ENCODE data around the gene TMEM187.

Gene TMEM187

GRCh38 chrX:153983321-153983801 is 10.8 kb downstream of the TMEM187 start:
- ATAC-seq (ENCODE audit: insufficient read depth, low read depth) (no peak), DNase-seq (no peak)
- H3K27ac ChIP-seq (ENCODE audit: low read length) = peak overlapping the region; percentile 88
- H3K4me1 ChIP-seq (ENCODE audit: insufficient read depth, low read length) = peaks cover 31% of the 10 kb centered on the region
- no peaks in the 10 kb centered on the region for H3K27me3 ChIP-seq (ENCODE audit: insufficient read depth, low read length, poor library complexity)
- TF ChIP-seq CTCF (IDR thresholded peaks at IDR 0.05; ENCODE audit: borderline replicate concordance, extremely low read depth, low read length, poor library complexity, severe bottlenecking) (no peak), EZH2 (IDR thresholded peaks at IDR 0.05; ENCODE audit: borderline replicate concordance, low read depth, low read length, severe bottlenecking) (no peak)
- H3K36me3 ChIP-seq (ENCODE audit: insufficient read depth, low read length) = peaks cover 9% of the 10 kb centered on the region
- no peaks in the 10 kb centered on the region for H3K9me3 ChIP-seq (ENCODE audit: insufficient read depth, low read length, severe bottlenecking)
- H2AFZ ChIP-seq (ENCODE audit: low read depth, low read length) = no peak overlapping the region
- H3K9ac ChIP-seq (ENCODE audit: low read depth, low read length) = no peak overlapping the region
- H3K79me2 ChIP-seq (ENCODE audit: insufficient read depth, low read length) = peaks cover 12% of the 10 kb centered on the region
- H3K4me2 ChIP-seq (ENCODE audit: insufficient read depth, low read length) = no peak overlapping the region
- H4K20me1 ChIP-seq (ENCODE audit: insufficient read depth, low read length) = no peaks in the 10 kb centered on the region
- no peak overlapping the region for H3K4me3 ChIP-seq (ENCODE audit: low read depth in 1 of 2, low read length in 2 of 2)

- Histone ChIP-seq H3K9ac (ENCODE audit: low read depth, low read length) (no peak overlapping the region), H3K36me3 (ENCODE audit: insufficient read depth, low read length) (peaks cover 9% of the 10 kb centered on the region), H3K4me1 (ENCODE audit: insufficient read depth, low read length) (peaks cover 31% of the 10 kb centered on the region), H3K4me3 (ENCODE audit: low read depth in 1 of 2, low read length in 2 of 2) (no peak overlapping the region), H3K9me3 (ENCODE audit: insufficient read depth, low read length, severe bottlenecking) (no peaks in the 10 kb centered on the region), H4K20me1 (ENCODE audit: insufficient read depth, low read length) (no peaks in the 10 kb centered on the region), H3K27ac (ENCODE audit: low read length) (no peak overlapping the region), H2AFZ (ENCODE audit: low read depth, low read length) (no peak overlapping the region), H3K79me2 (ENCODE audit: insufficient read depth, low read length) (peaks cover 12% of the 10 kb centered on the region), H3K4me2 (ENCODE audit: insufficient read depth, low read length) (no peak overlapping the region), H3K27me3 (ENCODE audit: insufficient read depth, low read length, poor library complexity) (no peaks in the 10 kb centered on the region)
- DNase-seq (peak; percentile 57), ATAC-seq (ENCODE audit: insufficient read depth, low read depth) (peak; percentile 10; the same call in 1 of the 3 replicates)
- TF ChIP-seq CTCF (IDR thresholded peaks at IDR 0.05; ENCODE audit: borderline replicate concordance, extremely low read depth, low read length, poor library complexity, severe bottlenecking) (no peak), EZH2 (IDR thresholded peaks at IDR 0.05; ENCODE audit: borderline replicate concordance, low read depth, low read length, severe bottlenecking) (no peak)
These were observed 12.0 kb downstream of the TMEM187 start for GRCh38 chrX:153984351-153985178.

- no peak for ATAC-seq (ENCODE audit: insufficient read depth, low read depth)
These were observed 15.9 kb downstream of the TMEM187 start for GRCh38 chrX:153988493-153988892.

More at GRCh38 chrX:153988493-153988892, 15.9 kb downstream of the TMEM187 start:
- H3K9me3 ChIP-seq (ENCODE audit: insufficient read depth, low read length, severe bottlenecking) = no peaks in the 10 kb centered on the region
- H4K20me1 ChIP-seq (ENCODE audit: insufficient read depth, low read length) = no peaks in the 10 kb centered on the region
- H3K4me2 ChIP-seq (ENCODE audit: insufficient read depth, low read length) = no peak overlapping the region
- no peak overlapping the region for H2AFZ ChIP-seq (ENCODE audit: low read depth, low read length)
- H3K36me3 ChIP-seq (ENCODE audit: insufficient read depth, low read length) = no peaks in the 10 kb centered on the region; the same call in 1 of the 2 replicates
- TF ChIP-seq CTCF (IDR thresholded peaks at IDR 0.05; ENCODE audit: borderline replicate concordance, extremely low read depth, low read length, poor library complexity, severe bottlenecking) (no peak), EZH2 (IDR thresholded peaks at IDR 0.05; ENCODE audit: borderline replicate concordance, low read depth, low read length, severe bottlenecking) (no peak)
- no peak overlapping the region for H3K9ac ChIP-seq (ENCODE audit: low read depth, low read length)
- DNase-seq = no peak
- H3K27me3 ChIP-seq (ENCODE audit: insufficient read depth, low read length, poor library complexity) = no peaks in the 10 kb centered on the region
- no peaks in the 10 kb centered on the region; the same call in 1 of the 2 replicates for H3K4me1 ChIP-seq (ENCODE audit: insufficient read depth, low read length)
- H3K4me3 ChIP-seq (ENCODE audit: low read depth in 1 of 2, low read length in 2 of 2) = no peak overlapping the region
- H3K79me2 ChIP-seq (ENCODE audit: insufficient read depth, low read length) = no peaks in the 10 kb centered on the region
- H3K27ac ChIP-seq (ENCODE audit: low read length) = no peak overlapping the region

Data from DND-41 (cell line).